Sigmoid colon (tissue), 7 donors: ENCODE data around the gene TRIM2. TPM values are rescaled to one million over a fixed set of nuclear protein-coding genes. Genes with fewer than 3 reads are reported as not detected.

ENCODE experiments used
- DNase-seq: peaks from one replicate; pipeline ENCODE4 v3.0.0-alpha.2; 2019
- H3K27ac ChIP-seq, 4 donors: fragments of 200-600 bp; sonication (generic); one replicate each; pipeline ENCODE4 v1.5.1; 2016 to 2019; ENCODE audit warnings: mild to moderate bottlenecking in 1 of 4
- H3K27me3 ChIP-seq, 3 donors: fragments of 200-600 bp; sonication (generic); one replicate each; pipeline ENCODE4 v1.5.1; 2019; ENCODE audit warnings: mild to moderate bottlenecking in 1 of 3
- H3K36me3 ChIP-seq, 4 donors: fragments of 200-600 bp; sonication (generic); one replicate each; pipeline ENCODE4 v1.5.1; 2016 to 2019
- H3K4me1 ChIP-seq, 4 donors: fragments of 200-600 bp; sonication (generic); one replicate each; pipeline ENCODE4 v1.5.1; 2017 to 2019
- H3K4me3 ChIP-seq, 4 donors: fragments of 200-600 bp; sonication (generic); one replicate each; pipeline ENCODE4 v1.5.1; 2017 to 2019; ENCODE audit warnings: mild to moderate bottlenecking in 2 of 4, moderate library complexity in 1 of 4
- H3K9me3 ChIP-seq, 4 donors: fragments of 200-600 bp in 3 of 4; sonication (generic) in 3 of 4; one replicate each; pipeline versions ENCODE4 v1.5.1 to v1.6.1; 2013 to 2019
- EP300 ChIP-seq, 4 donors: sonication (generic); formaldehyde crosslinking; IDR thresholded peaks; one replicate each; pipeline ENCODE4 v1.6.1; 2017; ENCODE audit warnings: antibody characterized with exemption in 4 of 4
- POLR2A ChIP-seq, 2 donors: fragments of 450-650 bp; IDR thresholded peaks; one replicate each; pipeline ENCODE4 v1.6.1; 2016; ENCODE audit warnings: antibody characterized with exemption in 2 of 2, mild to moderate bottlenecking in 2 of 2, moderate library complexity in 2 of 2
- POLR2AphosphoS5 ChIP-seq, 4 donors: sonication (generic); formaldehyde crosslinking; IDR thresholded peaks; one replicate each; pipeline ENCODE4 v1.6.1; 2017; ENCODE audit warnings: antibody characterized with exemption in 4 of 4
- WGBS, 2 donors: extraction: QIAGEN DNeasy Blood & Tissue Kit; methylation state at CpG; one replicate each; pipeline ENCODE4 v1.1.7; 2013; 5-methylcytosine and 5-hydroxymethylcytosine counted together
- intact Hi-C: fragments of 100-400 bp; cut with DNase I; formaldehyde crosslinking; loops from one replicate; pipeline ENCODE4 v1.15.1; 2023
- polyA plus RNA-seq, 3 donors: library from polyadenylated mRNA; stranded (reverse); fragments of 200-250 nt; gene quantifications; one replicate each; pipeline ENCODE4 v1.2.3, GENCODE V29; 2013
- total RNA-seq, 4 donors: library from RNA; depleted of rRNA; stranded (reverse); fragments of >200 nt; gene quantifications; one replicate each; pipeline ENCODE4 v1.1.0, GENCODE V29; 2016
- TF ChIP-seq, protein P1 (sequence below), 4 experiments: fragments of 450-650 bp in 3 of 4; fragments of 200-600 bp in 1 of 4; IDR thresholded peaks; one replicate each; pipeline ENCODE4 v1.5.1; 2016 to 2019; ENCODE audit warnings: antibody characterized with exemption in 4 of 4, mild to moderate bottlenecking in 3 of 4, moderate library complexity in 2 of 4
- donor health status: healthy with polysubstance abuse.
- donor health status: Bipolar disorder and iron deficiency.
- donor health status: healthy.

TRIM2 gene
- total and polyA plus RNA-seq, 7 donors: 19.8 to 51.7 (median 31.6) TPM

DNA sequence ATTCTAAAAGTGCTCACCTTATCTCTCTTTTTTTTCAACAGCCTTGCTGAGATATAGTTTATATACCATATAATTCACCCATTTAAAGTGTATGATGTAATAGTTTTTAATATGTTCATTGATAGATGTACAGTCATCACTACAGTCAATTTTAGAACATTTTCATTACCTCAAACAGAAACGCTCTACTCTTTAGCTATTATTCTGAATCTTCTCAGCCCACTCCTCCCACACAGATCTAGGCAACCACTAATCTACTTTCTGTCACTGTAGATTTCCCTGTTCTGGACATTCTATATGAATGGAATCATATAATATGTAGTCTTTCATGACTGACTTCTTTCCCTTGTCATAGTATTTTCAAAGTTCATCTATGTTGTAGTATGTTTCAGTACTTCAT lies 162.8 kb downstream of the TRIM2 start:
- intact Hi-C loops: no loop called here
- Histone ChIP-seq H3K27ac (no peak overlapping the region), H3K27me3 (no peaks in the 10 kb centered on the region), H3K4me1 (no peaks in the 10 kb centered on the region), H3K36me3 (no peaks in the 10 kb centered on the region), H3K4me3 (no peak overlapping the region), H3K9me3 (no peaks in the 10 kb centered on the region)
- no peak for DNase-seq
- no peak for TF ChIP-seq EP300 (IDR thresholded peaks at IDR 0.05)
- no peak for TF ChIP-seq POLR2A (IDR thresholded peaks at IDR 0.05)
- no peak for TF ChIP-seq POLR2AphosphoS5 (IDR thresholded peaks at IDR 0.05)
- TF ChIP-seq, protein P1, sequence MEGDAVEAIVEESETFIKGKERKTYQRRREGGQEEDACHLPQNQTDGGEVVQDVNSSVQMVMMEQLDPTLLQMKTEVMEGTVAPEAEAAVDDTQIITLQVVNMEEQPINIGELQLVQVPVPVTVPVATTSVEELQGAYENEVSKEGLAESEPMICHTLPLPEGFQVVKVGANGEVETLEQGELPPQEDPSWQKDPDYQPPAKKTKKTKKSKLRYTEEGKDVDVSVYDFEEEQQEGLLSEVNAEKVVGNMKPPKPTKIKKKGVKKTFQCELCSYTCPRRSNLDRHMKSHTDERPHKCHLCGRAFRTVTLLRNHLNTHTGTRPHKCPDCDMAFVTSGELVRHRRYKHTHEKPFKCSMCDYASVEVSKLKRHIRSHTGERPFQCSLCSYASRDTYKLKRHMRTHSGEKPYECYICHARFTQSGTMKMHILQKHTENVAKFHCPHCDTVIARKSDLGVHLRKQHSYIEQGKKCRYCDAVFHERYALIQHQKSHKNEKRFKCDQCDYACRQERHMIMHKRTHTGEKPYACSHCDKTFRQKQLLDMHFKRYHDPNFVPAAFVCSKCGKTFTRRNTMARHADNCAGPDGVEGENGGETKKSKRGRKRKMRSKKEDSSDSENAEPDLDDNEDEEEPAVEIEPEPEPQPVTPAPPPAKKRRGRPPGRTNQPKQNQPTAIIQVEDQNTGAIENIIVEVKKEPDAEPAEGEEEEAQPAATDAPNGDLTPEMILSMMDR (IDR thresholded peaks at IDR 0.05): no peak
- 88% methylated on average over 1 of the region's 1 CpG for WGBS, 2 donors

- WGBS, 2 donors: 85 to 94% methylated on average over 1 of the region's 1 CpG
- intact Hi-C loops: no loop called here
- H3K4me1 ChIP-seq: no peaks in the 10 kb centered on the region
- H3K27me3 ChIP-seq: no peaks in the 10 kb centered on the region
- no peak overlapping the region for H3K27ac ChIP-seq
- TF ChIP-seq POLR2AphosphoS5 (IDR thresholded peaks at IDR 0.05): no peak
- no peak for TF ChIP-seq EP300 (IDR thresholded peaks at IDR 0.05)
- TF ChIP-seq, protein P1 (IDR thresholded peaks at IDR 0.05): no peak
- no peak for TF ChIP-seq POLR2A (IDR thresholded peaks at IDR 0.05)
- no peak overlapping the region for H3K4me3 ChIP-seq
- H3K36me3 ChIP-seq: no peaks in the 10 kb centered on the region
- no peak for DNase-seq
- H3K9me3 ChIP-seq: no peaks in the 10 kb centered on the region
Measured at GRCh38 chr4:153369021-153369420, 164.8 kb downstream of the TRIM2 start.

- H3K4me3 ChIP-seq: no peak overlapping the region
- intact Hi-C loops: no loop called here
- no peak for TF ChIP-seq POLR2AphosphoS5 (IDR thresholded peaks at IDR 0.05)
- TF ChIP-seq POLR2A (IDR thresholded peaks at IDR 0.05): no peak
- no peak for TF ChIP-seq EP300 (IDR thresholded peaks at IDR 0.05)
- TF ChIP-seq, protein P1 (IDR thresholded peaks at IDR 0.05): no peak
- no peak overlapping the region for H3K27ac ChIP-seq
- no peak for DNase-seq
- no peaks in the 10 kb centered on the region for H3K27me3 ChIP-seq
- 90 to 92% methylated on average over 6 of the region's 6 CpGs for WGBS, 2 donors
- H3K36me3 ChIP-seq: no peaks in the 10 kb centered on the region
- no peaks in the 10 kb centered on the region for H3K9me3 ChIP-seq
- no peaks in the 10 kb centered on the region for H3K4me1 ChIP-seq
Measured at GRCh38 chr4:153371701-153372234, 167.5 kb downstream of the TRIM2 start.

GRCh38 chr4:153372967-153373562 lies 168.8 kb downstream of the TRIM2 start:
- Histone ChIP-seq H3K27me3 (no peaks in the 10 kb centered on the region), H3K27ac (no peak overlapping the region), H3K9me3 (no peaks in the 10 kb centered on the region), H3K4me1 (no peaks in the 10 kb centered on the region), H3K4me3 (no peak overlapping the region), H3K36me3 (no peaks in the 10 kb centered on the region)
- intact Hi-C loops: no loop called here
- DNase-seq: no peak
- 87 to 95% methylated on average over 1 of the region's 1 CpG for WGBS, 2 donors
- no peak for TF ChIP-seq POLR2AphosphoS5 (IDR thresholded peaks at IDR 0.05)

GRCh38 chr4:153374442-153374841 lies 170.2 kb downstream of the TRIM2 start:
- Histone ChIP-seq H3K36me3 (no peaks in the 10 kb centered on the region), H3K4me3 (no peak overlapping the region), H3K27me3 (no peaks in the 10 kb centered on the region), H3K9me3 (no peaks in the 10 kb centered on the region), H3K27ac (no peak overlapping the region), H3K4me1 (no peaks in the 10 kb centered on the region)
- intact Hi-C loops: no loop called here
- TF ChIP-seq POLR2AphosphoS5 (IDR thresholded peaks at IDR 0.05): no peak
- TF ChIP-seq, protein P1 (IDR thresholded peaks at IDR 0.05): no peak
- TF ChIP-seq EP300 (IDR thresholded peaks at IDR 0.05): no peak
- TF ChIP-seq POLR2A (IDR thresholded peaks at IDR 0.05): no peak
- WGBS, 2 donors: 85 to 94% methylated on average over 2 of the region's 2 CpGs
- DNase-seq: no peak
